ENCODE measurements around the gene AMY2A. TPM values are rescaled to one million over a fixed set of nuclear protein-coding genes. Genes with fewer than 3 reads are reported as not detected.
"Not testable (repeated sequence)": the region's sequence is repeated elsewhere in the genome, so short reads cannot be mapped to it uniquely, and the experiment has no call there.

The AMY2A gene
- polyA plus RNA-seq, 1 of the 3 experiments (the other 2 are of a cell fraction): not detected

- H3K4me1 ChIP-seq (ENCODE audit: control insufficient read depth in 1 of 2, insufficient read depth in 2 of 2, low read depth in 1 of 2, low read length in 1 of 2); CTCF ChIA-PET; DNase-seq; H3K9me2 ChIP-seq; H3K4me2 ChIP-seq; POLR2A ChIA-PET; H4K20me1 ChIP-seq (ENCODE audit: insufficient read depth); H3K4me3 ChIP-seq (ENCODE audit: low read depth in 2 of 2, low read length in 1 of 2); H3K9ac ChIP-seq; H3K36me3 ChIP-seq (replicated peaks in 1 of 2; ENCODE audit: control insufficient read depth in 1 of 2, insufficient read depth in 2 of 2, low read length in 1 of 2); H3K9me3 ChIP-seq; H3K27ac ChIP-seq (ENCODE audit: low read depth in 2 of 2, low read length in 1 of 2); H3K79me2 ChIP-seq (ENCODE audit: insufficient read depth); H3K27me3 ChIP-seq (ENCODE audit: insufficient read depth); H3F3A ChIP-seq (replicated peaks; ENCODE audit: insufficient read depth); H2AFZ ChIP-seq (ENCODE audit: low read depth): not testable (repeated sequence)
- WGBS (ENCODE audit: low lambda C conversion rate): 80% methylated on average over 2 of the region's 2 CpGs
Observed at GRCh38 chr1:103571289-103571688, 45.9 kb upstream of the AMY2A start, which contains the start of gene AMY2B. Gene AMY2B, plus strand, starts transcription at chr1:103571589. Its CDS starts 14 bp downstream, at chr1:103571603.

- H3K27ac ChIP-seq (ENCODE audit: low read depth in 2 of 2, low read length in 1 of 2): no peak overlapping the region
- H2AFZ ChIP-seq (ENCODE audit: low read depth): no peak overlapping the region
- H3F3A ChIP-seq (replicated peaks; ENCODE audit: insufficient read depth): no peaks in the 10 kb centered on the region
- H4K20me1 ChIP-seq (ENCODE audit: insufficient read depth): no peaks in the 10 kb centered on the region
- H3K4me2 ChIP-seq: no peak overlapping the region
- no peaks in the 10 kb centered on the region for H3K79me2 ChIP-seq (ENCODE audit: insufficient read depth)
- no peaks in the 10 kb centered on the region for H3K36me3 ChIP-seq (replicated peaks in 1 of 2; ENCODE audit: control insufficient read depth in 1 of 2, insufficient read depth in 2 of 2, low read length in 1 of 2)
- TF ChIP-seq MAX (IDR thresholded peaks at IDR 0.05; ENCODE audit: low read depth) (no peak), GABPA (IDR thresholded peaks at IDR 0.05; ENCODE audit: low read depth) (no peak), MEF2A (IDR thresholded peaks at IDR 0.05; ENCODE audit: borderline replicate concordance, low read depth) (no peak), GATA2 (CRISPR knock-in tag; IDR thresholded peaks at IDR 0.05) (no peak), RAD21 (IDR thresholded peaks at IDR 0.05; ENCODE audit: low read length) (no peak), POLR2AphosphoS5 (IDR thresholded peaks at IDR 0.05; ENCODE audit: low read depth, low read length) (no peak), SIN3A (IDR thresholded peaks at IDR 0.05; ENCODE audit: borderline replicate concordance, low read depth, low read length) (no peak), USF1 (IDR thresholded peaks at IDR 0.05; ENCODE audit: borderline replicate concordance, low read depth) (no peak), CHD2 (IDR thresholded peaks at IDR 0.05; ENCODE audit: low read length, partially characterized antibody) (no peak), PBX3 (IDR thresholded peaks at IDR 0.05) (no peak), EZH2phosphoT487 (IDR thresholded peaks at IDR 0.05; ENCODE audit: borderline replicate concordance, low read depth) (no peak), RXRA (IDR thresholded peaks at IDR 0.05; ENCODE audit: borderline replicate concordance, low read depth) (no peak), FOSL2 (IDR thresholded peaks at IDR 0.05; ENCODE audit: borderline replicate concordance, low read depth) (no peak), YY1 (IDR thresholded peaks at IDR 0.05; ENCODE audit: low read depth) (no peak), SMC3 (IDR thresholded peaks at IDR 0.05; ENCODE audit: low read depth, low read length) (no peak), USF2 (IDR thresholded peaks at IDR 0.05; ENCODE audit: borderline replicate concordance, low read depth, low read length) (no peak), RFX5 (IDR thresholded peaks at IDR 0.05; ENCODE audit: low read length) (no peak), TAF1 (IDR thresholded peaks at IDR 0.05; ENCODE audit: borderline replicate concordance, low read depth, low read length) (no peak)
- CTCF ChIA-PET: no interaction called here
- POLR2A ChIA-PET: no interaction called here
- no peak overlapping the region for H3K9ac ChIP-seq
- no peaks in the 10 kb centered on the region for H3K9me2 ChIP-seq
- H3K27me3 ChIP-seq (ENCODE audit: insufficient read depth): no peaks in the 10 kb centered on the region
- H3K4me3 ChIP-seq (ENCODE audit: low read depth in 2 of 2, low read length in 1 of 2): no peak overlapping the region
- H3K9me3 ChIP-seq: no peaks in the 10 kb centered on the region
- no peaks in the 10 kb centered on the region for H3K4me1 ChIP-seq (ENCODE audit: control insufficient read depth in 1 of 2, insufficient read depth in 2 of 2, low read depth in 1 of 2, low read length in 1 of 2)
- DNase-seq: no peak
Observed at GRCh38 chr1:103576065-103576464, 41.2 kb upstream of the AMY2A start.

GRCh38 chr1:103576784-103577183 is 40.4 kb upstream of the AMY2A start:
- H3K9ac ChIP-seq; POLR2A ChIA-PET; H3K9me3 ChIP-seq; H4K20me1 ChIP-seq (ENCODE audit: insufficient read depth); H3K4me1 ChIP-seq (ENCODE audit: control insufficient read depth in 1 of 2, insufficient read depth in 2 of 2, low read depth in 1 of 2, low read length in 1 of 2); H3K9me2 ChIP-seq; CTCF ChIA-PET; H3K4me3 ChIP-seq (ENCODE audit: low read depth in 2 of 2, low read length in 1 of 2); H3K27ac ChIP-seq (ENCODE audit: low read depth in 2 of 2, low read length in 1 of 2); H3F3A ChIP-seq (replicated peaks; ENCODE audit: insufficient read depth); H3K36me3 ChIP-seq (replicated peaks in 1 of 2; ENCODE audit: control insufficient read depth in 1 of 2, insufficient read depth in 2 of 2, low read length in 1 of 2); H2AFZ ChIP-seq (ENCODE audit: low read depth); H3K27me3 ChIP-seq (ENCODE audit: insufficient read depth); DNase-seq; H3K79me2 ChIP-seq (ENCODE audit: insufficient read depth); H3K4me2 ChIP-seq: not testable (repeated sequence)
- 26% methylated on average over 3 of the region's 5 CpGs for WGBS (ENCODE audit: low lambda C conversion rate)
